Activated T-helper 1 cell treated with anti-CD3 and anti-CD28 coated beads, Interleukin-2, amount 50 U/mL, for 16 hours (primary cell): ENCODE measurements around the gene ATRIP.
"Not testable (repeated sequence)": the region's sequence is repeated elsewhere in the genome, so short reads cannot be mapped to it uniquely, and the experiment has no call there.

Experiments used
- DNase-seq, 2 donors: peaks; one replicate each; pipeline ENCODE4 v3.0.0-alpha.2; 2020; ENCODE audit warnings: low read depth in 1 of 2, low spot score in 1 of 2

The ATRIP gene

GRCh38 chr3:48446425-48447193 is at the start of gene ATRIP:
ATRIP (plus strand) TSS chr3:48446737; CDS start chr3:48446846, 109 bp downstream.
- peak; percentile 68 to 84 for DNase-seq

DNA sequence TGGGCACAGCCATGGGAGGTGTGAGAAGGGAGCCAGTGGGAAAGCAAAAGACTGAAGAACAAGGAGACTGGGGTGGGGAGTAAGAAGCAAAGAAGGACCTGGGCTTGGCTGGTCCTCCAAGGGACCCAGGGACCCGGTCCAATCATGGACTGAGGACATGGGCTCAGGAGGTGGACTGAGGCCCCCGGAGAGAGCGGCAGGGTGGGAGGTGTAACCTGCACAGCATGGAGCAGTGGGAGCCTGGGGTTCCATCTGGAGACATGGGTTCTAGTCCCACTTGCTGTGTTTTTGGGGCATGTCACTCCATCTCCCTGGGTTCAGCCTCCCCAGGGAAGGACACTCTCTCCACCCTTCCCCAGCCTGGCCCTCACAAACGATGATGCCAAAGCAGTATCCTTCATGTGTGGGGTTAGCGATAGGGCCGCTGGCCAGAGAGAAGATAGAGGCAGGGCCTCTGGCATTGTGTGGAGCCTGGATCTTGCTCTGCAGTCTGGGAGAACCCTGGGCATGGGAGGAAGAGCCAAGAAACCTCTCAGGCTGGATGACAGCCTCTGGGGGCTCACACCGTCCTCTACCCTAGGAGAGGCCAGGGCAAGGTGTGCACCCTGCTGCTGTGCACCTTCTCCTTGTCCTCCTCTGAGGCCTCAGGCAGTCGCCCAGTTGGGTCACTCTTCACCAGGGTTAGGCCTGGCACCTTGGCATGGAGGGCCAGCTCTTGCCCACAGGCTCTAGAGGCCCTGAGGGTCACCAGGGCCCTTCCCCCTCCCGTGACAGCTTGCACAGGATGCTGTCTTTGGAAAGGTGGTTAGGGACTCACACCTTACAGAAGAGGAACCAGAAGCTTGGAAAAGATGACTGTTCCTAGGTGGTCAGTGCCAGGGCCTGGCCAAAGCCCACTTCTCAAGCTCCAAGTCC is 48.5 kb upstream of the ATRIP start:
- DNase-seq = no peak

GRCh38 chr3:48398701-48399386 is 47.7 kb upstream of the ATRIP start:
- DNase-seq = no peak

DNA sequence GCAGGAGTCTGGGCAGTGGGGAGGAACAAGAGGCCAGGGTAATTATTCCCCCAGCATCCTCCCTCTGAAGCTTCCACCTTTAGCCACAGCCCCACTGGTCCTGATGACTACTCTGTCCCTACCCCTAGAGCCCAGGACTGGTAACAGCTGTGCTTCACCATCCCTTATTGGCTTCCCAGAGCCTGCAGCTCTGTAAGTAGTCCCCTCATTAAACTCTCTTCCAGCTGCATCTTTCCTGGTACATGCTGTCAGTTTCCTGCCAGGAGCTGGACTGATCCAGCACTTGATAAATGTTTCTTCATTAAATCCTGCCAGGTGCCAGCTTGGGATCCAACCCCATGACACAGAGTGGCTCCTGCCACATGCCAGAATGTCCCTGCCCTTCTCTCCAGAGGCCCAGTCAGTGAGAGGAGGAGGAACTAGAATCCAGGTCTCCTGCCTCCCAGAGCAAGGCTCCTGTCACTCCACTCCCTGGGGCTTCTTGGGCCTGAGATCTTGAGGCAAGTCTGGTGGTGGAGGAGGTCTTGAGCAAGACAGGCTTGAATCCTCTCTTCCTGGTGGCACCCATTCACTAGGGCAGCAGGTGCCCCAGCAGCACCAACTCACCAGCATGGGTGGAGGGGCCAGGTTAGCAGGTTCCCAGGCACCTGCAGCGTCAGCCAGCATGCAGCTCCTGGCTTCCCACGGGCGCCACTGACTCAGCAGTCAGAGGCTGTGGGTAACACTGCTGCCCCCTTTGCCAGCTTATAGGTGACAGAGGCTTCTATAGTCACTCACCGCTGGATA is 47.0 kb upstream of the ATRIP start:
- no peak for DNase-seq

DNA sequence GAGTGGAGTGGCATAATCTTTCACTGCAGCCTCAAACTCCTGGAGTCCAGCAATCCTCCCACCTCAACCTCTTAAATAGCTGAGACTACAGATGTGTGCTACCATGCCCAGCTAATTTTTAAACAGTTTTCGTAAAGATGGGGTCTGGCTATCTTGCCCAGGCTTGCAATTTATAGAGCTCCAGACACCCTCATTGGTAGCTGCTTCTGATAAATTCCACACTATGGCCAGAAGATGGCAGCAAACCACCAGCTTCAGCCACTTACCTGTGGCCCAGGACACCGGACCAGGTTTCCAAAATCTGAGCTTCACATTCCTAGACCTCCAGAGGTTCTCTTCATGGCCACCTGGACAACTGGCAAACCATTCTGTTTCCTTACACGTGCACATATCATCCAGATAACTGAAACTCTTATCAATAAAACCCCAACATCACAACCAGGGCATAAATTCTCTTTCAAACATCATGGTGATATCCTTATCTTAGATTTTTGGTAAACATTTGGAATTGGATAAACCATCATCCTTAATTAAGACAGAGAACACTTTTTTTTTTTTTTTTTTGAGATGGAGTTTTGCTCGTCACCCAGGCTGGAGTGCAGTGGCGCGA is 45.6 kb upstream of the ATRIP start:
- peak; percentile 19 to 42 for DNase-seq

DNA sequence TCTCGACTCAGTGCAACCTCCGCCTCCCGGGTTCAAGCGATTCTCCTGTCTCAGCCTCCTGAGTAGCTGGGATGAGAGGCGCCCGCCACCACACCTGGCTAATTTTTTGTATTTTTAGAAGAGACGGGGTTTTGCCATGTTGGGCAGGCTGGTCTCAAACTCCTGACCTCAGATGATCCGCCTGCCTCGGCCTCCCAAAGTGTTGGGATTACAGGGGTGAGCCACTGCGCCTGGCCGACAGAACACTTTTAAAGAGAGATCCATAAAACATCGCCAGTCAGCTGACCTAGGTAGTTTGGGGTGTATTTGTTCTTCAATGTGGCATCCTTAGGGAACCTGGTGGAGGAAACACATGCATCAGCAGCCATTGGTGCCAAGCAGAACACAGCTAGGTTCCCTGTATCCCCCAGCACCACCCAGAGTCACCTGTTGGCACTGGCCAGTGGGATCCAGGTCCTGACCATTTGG is 45.1 kb upstream of the ATRIP start:
- not testable (repeated sequence) for DNase-seq

DNA sequence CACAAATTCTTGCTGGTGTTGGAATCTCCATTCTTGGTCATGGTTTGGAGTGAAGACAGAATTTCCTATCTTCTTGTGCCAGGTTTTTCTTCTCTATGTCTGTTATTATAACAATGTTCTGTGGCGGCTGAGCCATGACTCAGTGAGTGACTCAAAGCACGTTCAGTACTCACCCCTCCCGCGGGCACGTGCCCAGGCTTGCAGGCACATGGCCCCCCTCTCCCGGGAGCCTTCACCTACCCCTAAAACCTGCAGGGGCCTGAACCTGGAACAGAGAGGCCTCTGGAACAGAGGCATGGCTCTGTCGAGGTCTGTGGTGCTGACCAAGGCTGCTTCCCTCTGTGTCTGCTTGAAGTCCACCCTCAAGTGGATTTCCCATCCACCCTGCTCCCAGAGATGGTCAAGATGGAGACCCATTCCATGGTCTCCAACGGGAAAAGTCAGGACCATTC is 44.2 kb upstream of the ATRIP start:
- DNase-seq = no peak

- no peak for DNase-seq
These were observed 43.6 kb upstream of the ATRIP start for GRCh38 chr3:48402907-48403306.

GRCh38 chr3:48403533-48404439 is 42.8 kb upstream of the ATRIP start:
- DNase-seq = peak in 1 of 2 donors; percentile 1

DNA sequence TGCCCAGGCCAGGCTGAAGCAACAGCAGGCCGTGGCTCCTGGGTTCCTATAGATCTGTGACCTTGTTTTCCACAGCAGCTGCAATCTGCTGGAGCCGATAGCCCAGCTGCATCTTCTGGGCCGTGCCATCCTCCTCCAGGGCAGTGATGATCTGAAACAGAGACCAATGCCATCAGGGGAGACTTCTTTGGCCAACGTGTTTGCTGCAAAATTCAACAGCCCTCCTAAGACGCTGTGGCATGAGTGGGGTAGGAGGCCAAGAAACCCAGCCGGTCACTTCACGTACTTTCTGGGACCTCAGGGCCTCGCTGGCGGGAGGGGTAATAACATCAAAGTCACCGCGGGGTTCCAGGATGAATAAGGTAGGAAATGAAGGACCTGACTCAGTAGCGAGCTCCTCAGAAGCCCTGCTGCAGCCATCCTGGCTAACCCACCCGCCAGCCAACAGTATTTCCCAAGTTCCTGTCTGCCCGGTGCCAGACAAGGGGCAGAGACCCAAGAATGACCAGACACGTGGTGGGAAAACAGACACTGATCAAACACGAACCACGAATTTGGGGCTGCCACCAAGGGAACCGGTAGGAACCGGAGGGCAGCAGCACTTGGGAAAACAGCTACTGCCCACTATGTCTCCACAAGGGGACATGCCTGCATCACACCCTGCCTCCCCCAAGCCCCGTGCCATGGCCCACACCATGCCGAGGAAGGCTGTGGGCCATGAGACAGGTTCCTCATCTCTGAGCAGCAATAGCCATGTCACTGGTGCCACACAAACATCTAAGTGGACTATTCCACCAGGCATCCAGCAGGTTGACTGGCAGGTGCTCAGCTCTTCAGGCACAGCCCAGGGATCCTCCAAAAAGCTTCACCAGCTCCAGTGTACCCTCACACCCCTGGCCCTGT is 41.8 kb upstream of the ATRIP start:
- no peak for DNase-seq

DNA sequence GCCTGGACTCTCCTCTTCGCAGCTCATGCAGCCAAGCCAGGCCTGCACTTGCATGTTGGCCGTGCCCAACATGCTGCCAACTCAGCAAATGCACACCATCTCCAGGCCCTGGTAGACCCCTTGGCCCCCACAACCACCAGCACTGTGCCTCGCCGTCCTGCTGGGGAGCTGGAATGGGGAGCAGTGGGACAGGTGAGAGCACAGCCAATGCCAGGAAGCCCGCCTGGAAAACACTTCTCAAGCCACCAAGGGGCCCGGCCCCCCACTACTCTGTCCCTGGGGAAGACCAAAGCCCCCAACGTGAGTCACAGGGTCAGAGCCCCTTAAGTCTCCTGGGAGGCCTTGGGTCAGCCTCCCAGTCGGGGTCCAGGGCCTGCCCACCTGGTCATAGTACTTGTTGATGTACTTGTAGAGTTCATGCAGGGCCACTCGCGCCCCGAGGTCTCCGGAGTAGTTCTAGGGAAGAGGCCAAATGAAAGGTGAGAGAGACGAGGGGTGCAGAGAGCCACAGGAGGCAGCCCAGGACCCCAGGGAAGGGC is 41.1 kb upstream of the ATRIP start:
- DNase-seq = no peak

- DNase-seq = no peak
These were observed 40.6 kb upstream of the ATRIP start for GRCh38 chr3:48405971-48406370.

DNA sequence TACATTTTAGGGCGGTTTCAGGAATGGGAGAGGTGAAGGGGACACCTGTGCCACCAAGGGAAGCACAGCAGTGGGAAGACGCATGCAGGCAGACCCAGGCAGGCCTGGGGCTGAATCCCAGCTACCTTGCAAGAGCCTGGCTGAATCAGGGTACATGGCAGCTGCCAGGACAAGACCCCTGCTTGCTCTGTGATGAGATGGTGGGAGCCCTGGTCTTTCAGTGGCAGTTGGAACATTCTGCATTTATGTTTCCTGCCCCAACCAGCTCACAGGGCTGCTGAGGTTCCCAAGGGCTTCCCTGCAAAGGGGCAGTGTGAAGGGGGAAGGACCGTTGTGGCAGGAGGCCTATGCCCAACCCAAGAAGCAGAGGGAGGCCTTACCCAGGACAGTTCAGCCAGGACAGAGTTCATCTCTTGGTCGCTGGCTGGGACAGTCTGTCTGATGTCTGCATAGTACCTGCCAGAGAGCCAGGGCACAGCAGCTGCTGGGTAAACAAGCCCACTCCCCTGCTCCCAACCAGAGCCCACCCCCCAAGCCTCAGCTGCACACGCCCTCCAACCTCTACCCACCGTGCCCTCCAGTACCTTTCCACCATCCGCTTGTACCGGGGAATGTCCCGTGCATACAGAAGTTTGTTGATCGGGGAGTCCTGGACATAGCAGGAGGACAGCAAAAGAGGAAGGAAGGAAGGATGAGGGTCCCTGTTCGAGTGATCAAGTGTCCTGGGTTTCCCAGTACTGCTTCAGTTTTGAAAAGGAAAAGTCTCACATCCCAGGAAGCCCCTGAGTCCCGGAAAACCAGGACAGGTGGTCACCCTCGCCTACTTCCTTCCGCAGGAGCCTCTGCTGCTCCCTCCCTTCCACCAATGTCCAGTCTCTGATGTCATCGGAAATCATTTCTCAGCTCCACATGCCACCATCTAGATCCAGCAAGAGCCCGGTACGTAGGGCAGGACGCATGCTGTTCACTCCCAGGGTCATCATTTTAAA is 39.8 kb upstream of the ATRIP start:
- DNase-seq = no peak

- DNase-seq = no peak
These were observed 38.9 kb upstream of the ATRIP start for GRCh38 chr3:48407542-48408099.

DNA sequence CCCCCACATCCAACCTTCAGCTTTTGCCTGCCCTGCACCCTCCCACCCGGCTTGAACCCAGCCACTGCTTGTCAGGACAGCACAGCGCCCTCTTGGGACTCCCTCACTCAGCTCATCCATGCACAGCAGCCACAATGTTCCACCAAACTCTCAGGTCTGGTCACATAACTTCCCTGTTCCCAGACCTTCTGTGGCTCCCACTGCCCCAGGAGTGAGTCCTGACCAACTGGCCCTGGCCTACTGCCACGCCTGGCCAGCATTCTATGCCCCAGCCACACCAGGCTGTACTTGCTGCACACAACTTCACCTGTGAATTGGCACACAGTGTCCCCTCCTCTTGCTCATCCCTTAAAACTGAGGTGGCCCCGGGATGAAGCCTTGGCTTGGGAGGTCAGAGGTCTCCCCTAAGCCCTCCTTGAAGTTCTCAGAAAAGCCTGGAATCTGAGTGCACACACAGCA is 37.7 kb upstream of the ATRIP start:
- peak in 1 of 2 donors; percentile 2 for DNase-seq
